Activated CD4-positive, alpha-beta T cell treated with anti-CD3 and anti-CD28 coated beads, Interleukin-2, Interleukin-4, amounts not matched to agents 100 ng/mL and 50 ng/mL, durations not matched to agents 16 hours and 8 hours (primary cell): ENCODE results near the gene SORBS1.

Experiments
- DNase-seq: peaks from one replicate; pipeline ENCODE4 v3.0.0-alpha.2; 2020; ENCODE audit warnings: low spot score

SORBS1 gene

DNA sequence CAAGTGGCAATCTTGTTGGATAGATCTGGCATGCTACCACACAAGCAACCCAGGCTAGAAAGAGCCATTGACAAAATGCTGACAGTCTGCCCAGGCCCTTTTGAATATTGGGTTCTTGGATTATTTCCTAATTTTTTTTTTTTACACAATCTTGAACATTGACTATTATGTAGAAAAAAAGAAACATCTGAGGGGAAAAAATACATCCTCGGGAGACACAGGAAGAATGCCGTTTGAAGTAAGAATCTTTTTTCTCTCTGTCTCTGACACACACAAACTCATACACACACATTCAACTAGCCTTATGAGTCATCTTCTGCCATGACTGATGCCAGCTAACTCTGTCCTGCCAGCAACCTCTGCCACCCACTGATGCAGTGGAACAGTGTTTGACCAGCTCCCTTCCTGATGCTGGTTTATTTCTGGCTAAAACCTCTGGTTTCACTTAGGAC lies 47.2 kb downstream of the SORBS1 start:
- peak; percentile 66 for DNase-seq

DNA sequence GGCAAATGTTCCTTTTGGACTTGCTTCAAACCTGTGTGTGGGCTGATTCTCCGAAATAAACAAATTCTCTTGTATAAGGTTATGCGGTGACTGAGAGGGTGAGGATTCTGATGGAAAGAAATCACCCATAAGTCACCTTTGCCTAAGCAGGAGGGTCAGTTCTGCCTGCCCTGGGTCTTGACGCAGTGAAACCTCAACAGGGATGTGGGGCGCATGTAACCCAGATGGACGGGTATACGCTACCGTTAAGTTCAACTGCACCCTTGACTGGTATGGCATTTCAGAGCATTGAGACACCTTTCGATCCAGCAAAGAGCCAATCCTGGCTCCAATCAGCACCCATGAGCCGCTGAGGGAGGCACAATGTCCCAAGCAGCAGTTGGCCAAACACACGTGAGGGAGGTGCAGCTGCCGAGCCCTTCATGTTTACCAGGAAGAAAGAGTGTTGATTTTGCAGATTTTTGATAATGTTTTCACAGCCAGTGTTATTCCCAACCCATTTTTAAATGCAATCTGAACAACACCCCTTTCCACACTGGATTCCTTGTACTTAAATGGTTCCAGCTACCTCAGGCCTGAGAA lies 48.1 kb downstream of the SORBS1 start:
- no peak for DNase-seq

DNA sequence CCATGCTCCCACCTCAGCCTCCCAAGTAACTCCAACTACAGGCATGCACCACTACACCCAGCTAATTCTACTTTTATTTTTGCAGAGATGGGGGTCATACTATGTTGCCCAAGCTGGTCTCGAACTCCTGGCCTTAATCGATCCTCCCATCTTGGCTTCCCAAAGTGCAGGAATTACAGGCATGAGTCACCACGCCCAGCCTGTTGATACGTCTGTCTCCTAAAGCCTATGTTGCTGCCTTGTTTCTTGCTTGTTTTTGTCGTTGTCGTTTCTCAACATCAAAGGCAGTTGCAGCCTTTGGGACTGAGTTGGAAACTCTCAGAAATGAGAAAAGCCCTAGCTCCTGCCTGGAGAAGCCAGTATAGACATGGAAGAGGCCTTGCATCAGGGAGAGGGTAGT lies 49.9 kb downstream of the SORBS1 start:
- no peak for DNase-seq

DNA sequence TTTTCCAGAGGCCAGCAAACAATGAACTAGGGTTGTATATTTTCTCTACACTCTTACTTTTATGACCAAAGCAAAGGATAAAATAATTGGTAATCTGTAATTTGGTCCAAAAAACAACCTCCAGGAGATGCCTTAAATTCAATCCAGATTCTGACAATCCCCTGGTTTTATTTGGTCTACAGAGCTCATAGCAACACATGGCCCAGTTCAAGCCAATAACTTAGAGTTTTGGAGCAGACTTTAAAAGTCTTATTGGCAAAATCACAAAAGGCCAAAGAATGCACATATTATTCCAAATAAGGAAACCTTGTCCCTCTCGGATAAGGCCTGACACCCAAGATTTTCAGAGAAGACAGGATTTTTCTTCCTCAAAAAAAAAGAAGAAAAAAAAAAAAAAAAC lies 51.9 kb downstream of the SORBS1 start:
- no peak for DNase-seq

DNA sequence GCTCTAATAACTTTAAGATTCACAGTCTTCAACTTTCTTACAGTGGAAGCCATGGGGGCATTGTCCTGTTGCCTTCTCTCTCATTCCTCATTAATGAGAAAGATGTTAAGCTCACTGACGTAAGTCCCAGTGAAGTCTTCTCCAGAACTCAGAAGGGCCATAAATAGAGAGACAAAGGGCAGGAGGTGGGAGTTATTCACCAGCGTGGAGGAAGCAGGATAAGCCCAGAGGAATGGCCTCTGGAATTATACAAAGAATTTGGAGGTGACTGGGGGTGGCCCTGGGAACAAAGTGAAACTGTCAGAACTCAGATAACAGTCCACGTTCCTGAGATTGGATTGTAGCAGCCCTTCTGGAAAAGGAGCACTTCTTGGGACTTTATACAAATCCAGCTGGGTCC lies 52.4 kb downstream of the SORBS1 start:
- no peak for DNase-seq

DNA sequence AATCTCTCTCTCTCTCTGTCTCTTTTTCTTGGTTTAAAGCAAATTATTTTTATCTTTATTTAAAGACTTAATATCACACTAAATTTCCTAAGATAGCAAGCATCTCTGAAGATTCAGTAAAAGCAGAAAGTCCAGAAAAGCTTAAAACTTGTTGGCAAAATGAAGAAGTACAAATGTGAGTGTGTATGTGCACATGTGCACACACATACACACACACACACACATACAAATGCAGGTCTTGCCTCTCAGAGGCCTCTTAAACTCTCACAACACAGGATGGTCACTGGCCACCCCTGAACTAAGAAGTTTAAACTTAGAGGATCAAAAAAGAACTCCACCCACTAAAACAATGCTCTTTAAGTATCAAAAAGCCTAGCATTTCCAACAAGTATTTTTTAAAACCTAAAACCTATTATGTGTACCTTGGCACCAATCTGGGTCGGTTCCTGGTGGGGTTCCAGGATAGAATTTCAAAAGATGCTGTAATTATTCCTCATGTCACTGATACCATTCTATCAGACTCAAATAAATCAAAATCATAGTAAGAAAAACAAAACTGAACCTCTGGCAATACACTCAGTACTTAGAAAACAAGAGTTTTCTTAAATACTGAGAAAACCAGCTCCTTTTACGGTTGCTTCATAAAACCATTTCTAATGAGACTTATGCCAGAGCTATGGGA lies 55.0 kb downstream of the SORBS1 start:
- DNase-seq: no peak

DNA sequence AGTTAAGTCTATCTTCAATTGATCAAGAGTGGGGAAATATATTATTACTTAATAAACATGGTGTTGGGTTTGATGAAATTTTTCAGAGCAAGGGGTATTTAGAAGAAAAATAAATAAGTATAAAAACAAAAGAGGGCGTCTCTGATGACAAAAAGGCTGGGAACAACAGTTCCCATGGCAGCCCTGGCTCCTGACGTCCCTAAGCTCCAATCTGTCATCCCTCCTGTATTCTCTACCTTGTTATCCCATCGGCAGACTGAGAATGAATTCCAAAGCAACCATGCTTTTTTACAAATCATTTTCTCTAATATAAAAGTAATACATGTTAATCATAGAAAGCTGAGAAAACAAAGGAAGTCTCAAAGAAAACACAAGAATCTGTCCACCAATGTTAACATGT lies 55.5 kb downstream of the SORBS1 start:
- no peak for DNase-seq

DNA sequence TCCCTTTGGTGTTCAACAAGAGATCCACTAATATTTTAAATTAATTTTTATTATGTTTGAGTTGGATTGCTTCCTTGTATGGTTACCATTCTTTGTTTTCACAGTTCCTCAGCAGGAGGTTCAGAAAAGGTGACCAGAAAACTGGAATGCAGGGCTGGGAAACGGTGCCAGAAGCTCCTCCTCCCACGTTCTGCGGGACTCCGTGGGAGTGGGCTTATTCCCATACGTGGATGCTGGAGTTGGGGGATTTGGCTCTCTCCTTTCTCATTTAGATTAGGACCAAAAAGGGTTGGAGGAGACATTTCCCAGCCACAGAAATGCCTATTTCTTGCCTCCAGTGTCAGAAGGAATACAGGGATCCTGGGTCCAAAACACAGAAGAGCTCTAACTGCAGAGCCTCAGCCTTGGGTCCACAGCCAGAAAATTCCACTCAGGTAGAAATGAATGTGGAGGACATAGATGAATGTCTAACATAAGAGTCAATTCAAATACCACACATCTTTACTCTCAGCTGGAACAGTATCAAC lies 56.0 kb downstream of the SORBS1 start:
- DNase-seq: no peak

DNA sequence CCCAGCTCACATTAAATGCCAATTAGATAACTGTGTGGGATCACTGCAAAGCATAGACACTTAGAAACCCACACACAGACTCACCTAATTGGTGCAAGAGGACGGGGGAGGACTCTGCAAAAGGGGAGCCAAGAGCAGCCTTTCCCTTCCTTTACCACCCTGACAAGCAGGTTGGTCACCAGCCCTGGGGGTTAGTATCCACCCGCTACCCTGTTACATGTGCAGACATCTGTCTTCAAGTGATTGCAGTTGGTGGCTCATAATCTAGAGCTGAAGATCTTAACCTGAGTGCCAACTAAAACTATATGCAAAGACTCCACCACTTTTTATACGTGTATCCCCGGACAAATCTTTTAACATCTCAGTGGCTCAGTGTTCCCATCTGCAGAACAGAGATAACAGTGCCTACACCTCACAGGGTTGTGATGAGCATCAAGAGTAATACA lies 56.9 kb downstream of the SORBS1 start:
- DNase-seq: no peak

DNA sequence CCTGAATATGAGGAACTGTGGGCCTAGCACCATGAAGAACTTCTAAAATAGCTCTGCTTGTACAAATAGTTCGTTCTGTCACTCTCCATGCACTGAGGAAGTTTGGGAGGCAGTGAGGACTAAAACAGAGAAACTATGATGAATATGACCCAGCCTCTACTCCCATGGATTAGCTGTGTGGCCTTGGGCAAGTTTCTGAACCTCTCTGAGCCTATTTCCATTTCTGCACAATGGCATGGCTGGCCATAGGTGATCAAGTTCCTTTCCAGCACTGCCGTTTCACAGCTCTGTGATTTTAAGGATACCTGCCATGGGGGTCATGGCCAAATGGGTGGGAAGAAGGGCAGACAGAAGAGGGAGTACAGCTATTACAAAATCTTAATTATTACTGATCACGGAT lies 57.6 kb downstream of the SORBS1 start:
- DNase-seq: no peak

DNA sequence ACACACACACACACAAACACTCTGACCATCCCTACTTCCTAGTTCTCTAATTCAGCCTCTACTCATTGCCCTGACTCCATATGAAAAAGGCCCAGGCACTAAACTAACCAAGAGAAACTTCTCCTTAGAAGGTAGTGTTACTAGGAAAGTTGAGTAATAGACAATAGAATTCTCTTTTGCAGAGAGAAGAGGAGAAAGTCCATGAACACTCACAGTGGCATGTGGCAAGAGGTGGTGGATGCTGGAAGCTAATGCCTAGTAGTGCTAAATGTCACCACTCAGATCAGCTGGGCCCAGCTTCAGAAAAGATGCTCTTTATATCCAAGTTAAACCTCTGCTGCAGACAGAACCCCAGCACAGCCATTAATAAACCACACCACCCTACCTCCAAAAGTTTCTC lies 58.2 kb downstream of the SORBS1 start:
- no peak for DNase-seq

DNA sequence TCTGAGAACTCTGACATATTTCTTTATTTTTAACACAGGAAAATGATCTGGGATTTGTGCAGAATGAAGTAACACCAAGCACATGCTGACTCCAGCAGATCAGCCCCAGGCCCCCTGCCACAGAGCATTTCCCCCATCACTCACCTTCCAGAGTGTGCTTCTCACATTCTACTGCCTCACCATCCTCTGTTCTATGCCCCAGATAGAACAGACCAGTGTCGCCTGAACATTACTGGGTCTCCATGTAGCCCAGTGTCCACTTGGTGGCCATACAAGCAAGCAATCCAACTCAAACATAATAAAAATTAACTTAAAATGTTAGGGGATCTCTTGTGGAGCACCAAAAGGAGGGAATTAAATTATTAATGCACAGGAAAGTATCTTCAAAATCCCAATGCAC lies 58.8 kb downstream of the SORBS1 start:
- no peak for DNase-seq

DNA sequence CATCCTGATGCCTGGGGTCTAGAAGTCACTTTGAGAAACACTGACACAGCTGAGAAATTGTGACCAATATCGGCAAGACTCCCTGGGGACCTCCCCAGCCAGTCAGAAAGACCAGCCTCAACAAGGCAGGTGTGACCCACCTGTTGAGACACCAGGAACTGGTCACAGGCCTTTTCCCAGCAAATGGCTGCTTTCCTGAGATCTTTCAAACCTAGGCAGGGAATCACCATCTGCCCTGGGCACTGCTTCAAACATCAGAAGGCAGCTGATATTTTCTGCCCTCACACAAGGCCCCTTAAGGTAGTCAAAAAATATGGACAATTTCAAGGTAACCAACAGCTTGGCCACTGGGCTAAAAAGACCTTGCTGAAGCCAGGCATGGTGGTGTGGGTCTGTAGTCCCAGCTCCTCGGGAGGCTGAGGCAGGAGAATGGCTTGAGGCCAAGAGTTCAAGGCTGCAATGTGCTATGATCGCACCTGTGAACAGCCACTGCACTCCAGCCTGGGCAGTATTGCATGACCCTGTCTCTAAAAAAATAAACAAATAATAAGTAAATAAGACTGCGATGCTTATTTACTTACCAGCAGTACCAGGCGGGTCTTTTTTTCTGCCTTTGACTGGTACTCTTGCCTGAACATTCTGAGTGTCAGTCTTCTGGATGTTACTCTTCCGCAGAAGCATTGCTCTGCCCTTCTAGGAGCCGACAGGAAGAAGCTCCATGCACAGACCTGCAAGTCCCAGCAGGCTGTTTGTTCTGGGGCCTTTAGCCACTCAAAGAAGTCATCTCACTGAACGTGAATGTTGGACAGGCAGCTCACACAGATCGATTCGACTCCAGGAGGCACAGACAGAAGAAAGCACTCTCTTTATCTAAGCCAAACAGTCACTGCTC lies 59.7 kb downstream of the SORBS1 start:
- no peak for DNase-seq

DNA sequence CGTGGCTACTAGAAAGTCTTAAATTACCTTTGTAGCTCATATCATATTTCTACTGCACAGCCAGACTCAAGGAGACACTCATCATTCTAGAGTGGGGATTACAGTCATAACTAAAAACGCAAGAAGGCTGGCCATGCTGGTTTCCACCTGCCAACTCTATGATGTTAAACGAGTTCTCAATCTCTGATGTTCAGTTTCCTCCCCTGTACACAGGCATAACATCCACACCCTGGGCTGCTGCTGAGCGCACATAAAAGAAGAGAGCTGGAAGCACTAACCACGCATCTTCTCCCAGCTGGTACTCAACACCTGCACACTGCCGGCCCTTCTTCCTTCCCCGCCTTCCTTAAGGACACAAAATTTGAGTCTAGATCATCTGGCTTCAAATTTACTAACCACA lies 60.5 kb downstream of the SORBS1 start:
- DNase-seq: peak; percentile 49

DNA sequence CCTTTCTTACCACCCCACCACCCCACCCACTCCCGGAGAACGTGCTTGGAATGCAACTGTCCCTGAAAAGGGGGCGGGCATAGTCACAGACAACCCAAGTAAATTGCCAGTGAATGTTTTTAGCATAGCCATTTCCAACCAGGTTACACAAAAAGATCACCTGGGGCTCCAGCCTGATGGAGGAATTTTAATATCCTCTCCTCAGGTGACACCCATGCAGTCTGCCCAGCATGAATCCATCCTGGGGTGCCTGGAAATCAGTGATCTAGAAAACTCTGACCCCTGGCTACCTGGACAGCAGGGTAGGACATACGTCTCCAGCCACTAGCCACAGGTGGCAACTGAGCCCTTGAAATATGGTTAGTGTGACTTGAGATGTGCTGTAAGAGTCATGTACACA lies 61.1 kb downstream of the SORBS1 start:
- DNase-seq: no peak

DNA sequence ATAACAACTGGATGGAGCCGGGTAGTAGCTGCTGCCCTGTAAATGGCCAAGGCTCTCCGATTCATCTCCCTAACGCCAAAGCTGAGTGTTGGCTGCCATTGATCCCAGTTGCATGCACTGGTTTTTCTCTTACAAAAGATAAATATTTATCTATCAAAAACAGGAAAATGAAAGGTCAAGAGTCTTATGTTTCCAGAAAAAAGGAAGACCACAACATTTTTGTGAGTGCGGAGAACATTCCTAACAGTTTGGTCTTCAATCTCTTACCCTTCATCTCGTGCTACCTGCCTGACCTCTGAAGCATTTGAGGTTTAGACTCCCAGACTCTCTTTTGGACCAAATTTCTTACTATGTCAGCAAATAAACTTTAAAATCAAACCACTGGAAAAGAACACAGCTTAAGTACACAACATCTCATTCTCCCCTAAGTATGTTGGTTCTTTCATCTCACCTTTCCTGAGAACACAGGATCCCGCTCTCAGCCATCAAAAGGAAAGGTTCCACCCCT lies 61.6 kb downstream of the SORBS1 start:
- no peak for DNase-seq

DNA sequence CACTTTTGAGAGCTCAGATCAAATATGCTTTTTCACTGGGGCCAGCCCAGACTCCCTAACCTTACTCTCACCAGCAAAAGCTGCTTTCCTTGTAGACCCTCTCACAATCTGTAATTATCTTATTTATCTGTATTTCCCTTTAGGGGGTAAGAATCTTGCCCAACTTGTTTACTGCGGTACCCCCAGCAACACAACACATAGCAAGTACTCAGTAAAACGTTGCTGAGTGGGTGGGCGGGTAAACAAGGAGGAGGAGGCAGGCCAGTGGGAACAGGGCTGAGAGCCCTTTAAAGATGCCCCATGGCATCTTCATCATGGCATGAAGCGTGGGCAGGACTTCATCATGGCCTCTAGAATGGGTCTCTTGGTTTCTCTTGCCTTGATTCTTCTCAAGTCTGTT lies 64.2 kb downstream of the SORBS1 start:
- no peak for DNase-seq

DNA sequence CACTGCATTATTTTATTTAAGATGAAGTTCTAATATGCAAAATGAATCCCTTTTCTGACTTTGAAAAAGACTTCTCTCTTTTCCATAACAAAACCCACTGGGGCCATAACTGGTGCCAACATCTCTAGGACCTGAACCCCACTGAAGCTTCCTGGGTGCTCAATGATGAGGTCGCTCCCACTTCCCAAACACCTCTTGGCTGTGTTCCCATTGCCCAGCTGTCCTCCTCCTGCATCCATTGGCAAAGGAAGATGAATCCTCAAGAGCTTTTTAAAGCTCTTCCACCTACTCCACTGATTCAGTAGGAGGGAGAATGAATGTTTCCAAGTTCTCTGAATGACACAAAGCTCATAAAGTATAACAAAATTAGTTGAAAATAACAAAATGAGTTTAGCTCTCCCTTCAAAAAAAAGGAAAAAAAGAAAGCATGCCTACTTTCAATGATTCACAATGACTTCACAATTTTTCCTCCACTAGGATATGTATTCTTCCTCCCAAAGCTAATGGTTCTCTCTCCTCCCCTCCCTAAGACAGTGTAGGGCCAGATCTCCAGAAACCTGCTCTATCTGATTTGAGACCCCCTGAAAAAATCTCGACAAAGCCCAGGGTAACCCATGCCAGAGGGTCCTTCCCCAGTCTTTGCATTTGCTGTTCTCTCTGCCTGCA lies 64.8 kb downstream of the SORBS1 start:
- DNase-seq: no peak

DNA sequence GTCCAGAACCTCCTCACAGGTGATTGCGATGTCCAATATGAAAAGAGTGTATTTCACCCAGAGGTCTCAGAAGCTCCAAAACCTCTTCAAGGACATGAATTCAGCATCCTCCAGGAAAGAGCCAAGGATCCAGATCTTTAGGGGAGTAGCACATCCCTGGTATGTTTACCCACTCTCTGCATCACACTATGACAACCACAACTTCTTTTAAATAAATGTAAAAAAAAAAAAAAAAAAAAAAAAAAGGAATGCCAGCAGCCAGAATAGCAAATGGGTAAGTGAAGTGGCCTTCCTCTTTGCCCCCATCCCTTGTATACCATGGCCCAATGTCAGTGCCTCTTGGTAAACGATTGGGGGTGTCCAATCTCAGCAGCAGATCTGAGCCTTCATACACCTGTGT lies 67.3 kb downstream of the SORBS1 start:
- DNase-seq: no peak

DNA sequence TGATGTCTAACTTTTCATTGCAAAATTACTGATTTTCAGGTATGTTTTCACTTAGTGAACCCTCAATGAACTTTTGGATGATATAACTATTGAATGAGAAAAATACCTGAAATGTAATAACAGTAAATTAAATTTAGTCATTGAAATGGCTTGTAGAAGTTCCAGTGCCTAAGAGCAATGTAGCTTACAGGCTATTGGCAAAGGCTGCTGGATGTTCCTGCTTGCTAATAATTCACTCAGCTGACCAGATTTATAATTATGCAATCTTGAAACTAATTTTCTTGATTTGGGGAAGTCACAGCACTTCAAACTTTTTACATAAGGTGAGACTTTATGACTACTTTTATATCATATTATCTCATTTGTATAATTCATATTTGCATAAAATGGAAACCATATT lies 73.2 kb downstream of the SORBS1 start:
- DNase-seq: no peak

DNA sequence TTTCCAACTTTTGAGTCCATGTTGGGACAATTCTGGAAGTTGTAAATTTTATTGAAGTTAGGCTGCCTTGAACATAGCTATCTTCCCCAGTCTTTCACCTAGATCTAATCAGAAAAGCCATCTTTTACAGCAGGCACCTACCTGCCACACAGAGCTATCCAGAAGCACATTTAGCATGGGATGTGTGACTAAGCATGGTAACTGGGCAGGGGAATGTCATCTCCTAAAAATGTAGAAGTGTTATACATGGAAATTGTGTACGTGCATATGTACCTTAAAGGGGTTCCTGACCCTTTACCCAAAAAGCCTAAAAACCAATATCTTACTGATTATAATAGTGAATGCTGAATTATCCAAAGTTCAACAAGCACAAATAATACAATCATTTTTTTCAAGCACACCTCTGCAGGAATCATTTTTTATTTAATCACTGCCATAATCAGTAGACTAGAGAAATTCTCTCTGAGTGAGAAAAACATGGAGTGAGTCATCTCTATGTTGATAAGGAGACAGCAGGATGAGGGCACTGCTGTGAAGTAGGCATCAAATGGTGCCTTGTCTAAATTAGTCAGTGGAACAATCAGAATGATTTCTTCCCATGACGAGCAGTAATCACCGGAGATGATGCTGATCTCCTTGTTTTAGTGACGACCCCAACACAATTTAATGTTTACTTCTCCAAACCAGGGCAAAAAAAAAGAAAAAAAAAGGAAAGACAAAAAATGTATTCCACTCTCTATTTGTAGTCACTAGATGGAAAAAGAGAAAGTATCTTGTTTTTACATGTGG lies 75.9 kb downstream of the SORBS1 start:
- DNase-seq: peak; percentile 47
